ENCODE data around the gene SHMT2. TPM values are rescaled to one million over a fixed set of nuclear protein-coding genes. Genes with fewer than 3 reads are reported as not detected.

SHMT2 gene
- total and polyA plus RNA-seq, 2 donors (not counting 3 experiments of a cell fraction or from before 2014, with no cell fraction given), result 155 to 243 TPM

- Histone ChIP-seq H3K9me1 (replicated peaks; ENCODE audit: control insufficient read depth, extremely low read depth, insufficient read depth, low read length) (no peaks in the 10 kb centered on the region), H4K20me1 (replicated peaks; ENCODE audit: control insufficient read depth, extremely low read depth, insufficient read depth, low read length) (no peaks in the 10 kb centered on the region), H3K4me2 (ENCODE audit: insufficient read depth, low read length) (no peak overlapping the region), H3K4me1 (ENCODE audit: control insufficient read depth, extremely low read depth, insufficient read depth, low read length) (no peaks in the 10 kb centered on the region), H3K4me3 (replicated peaks in 1 of 3; ENCODE audit: insufficient read depth in 1 of 3, low read depth in 1 of 3, low read length in 3 of 3) (no peak overlapping the region), H2AFZ (ENCODE audit: low read depth, low read length) (no peak overlapping the region), H3K27ac (ENCODE audit: insufficient read depth, low read depth, low read length) (no peak overlapping the region), H3K9ac (replicated peaks; ENCODE audit: extremely low read depth, insufficient read depth, low read length) (no peak overlapping the region), H3K36me3 (ENCODE audit: control insufficient read depth in 2 of 2, extremely low read depth in 1 of 2, insufficient read depth in 2 of 2, low read length in 2 of 2) (peaks cover 0 to 17% of the 10 kb centered on the region in 2 experiments), H3K79me2 (ENCODE audit: control insufficient read depth, insufficient read depth, low read length) (no peaks in the 10 kb centered on the region), H3K27me3 (ENCODE audit: control insufficient read depth in 2 of 2, insufficient read depth in 2 of 2, low read length in 2 of 2) (no peaks in the 10 kb centered on the region), H3K9me3 (replicated peaks; ENCODE audit: control insufficient read depth, insufficient read depth, low read length) (no peaks in the 10 kb centered on the region)
- no peak for TF ChIP-seq MAX (IDR thresholded peaks at IDR 0.05; ENCODE audit: insufficient read depth, insufficient read length)
- TF ChIP-seq FOS (IDR thresholded peaks at IDR 0.05; ENCODE audit: borderline replicate concordance, insufficient read depth, low read length), result no peak
- TF ChIP-seq MYC (IDR thresholded peaks at IDR 0.05; ENCODE audit: low read depth, low read length), result no peak
- TF ChIP-seq JUN (IDR thresholded peaks at IDR 0.05; ENCODE audit: borderline replicate concordance, insufficient read depth, insufficient read length, low read depth), result no peak
- TF ChIP-seq CTCF (IDR thresholded peaks at IDR 0.05; ENCODE audit: extremely low read depth in 1 of 2, insufficient read depth in 1 of 2, low read depth in 1 of 2, low read length in 2 of 2), result no peak
- TF ChIP-seq EZH2 (IDR thresholded peaks at IDR 0.05; ENCODE audit: borderline replicate concordance, low read depth, low read length, severe bottlenecking), result no peak
- no peak for TF ChIP-seq GATA2 (IDR thresholded peaks at IDR 0.05; ENCODE audit: insufficient read depth, insufficient read length, low read depth, low read length)
- intact Hi-C loops (cut with micrococcal nuclease) (no loop called here), dilution Hi-C loops (cut with MboI; ENCODE audit: extremely low pct_ligation_motif_present, low sequenced_read_pairs) (no loop called here)
- no TSS peak for BruUV-seq (replicated peaks)
- ChIA-PET POLR2A (no interaction called here), CTCF (interaction anchor here (1.4 to 1.7 kb wide), 2 partner anchors 20 to 191 kb away, joined by 7 to 11 read pairs; no protein-coding TSS in a partner anchor)
- FAIRE-seq, result no peak
- DNase-seq (ENCODE audit: low read depth, low spot score), result no peak
These were observed 32.8 kb downstream of the SHMT2 start for GRCh38 chr12:57262126-57262822.
